Tibial artery (tissue), 4 donors: ENCODE data around the gene TRIOBP.

ENCODE experiments used
- DNase-seq, 2 donors: peaks; one replicate each; pipeline ENCODE4 v3.0.0-alpha.2; 2019
- H3K27ac ChIP-seq, 2 donors: fragments of 200-600 bp; sonication (generic) in 1 of 2; 1 replicate in 1 of 2; 2 replicates in 1 of 2; pipeline ENCODE4 v1.5.1; 2018 to 2019; ENCODE audit warnings: mild to moderate bottlenecking in 1 of 2
- H3K27me3 ChIP-seq, 2 donors: fragments of 200-600 bp; sonication (generic) in 1 of 2; one replicate each; pipeline versions ENCODE4 v1.5.1 to v1.6.0; 2016 to 2019
- H3K36me3 ChIP-seq, 3 donors: fragments of 200-600 bp; sonication (generic) in 2 of 3; one replicate each; pipeline ENCODE4 v1.5.1; 2016 to 2019; ENCODE audit warnings: mild to moderate bottlenecking in 2 of 3
- H3K4me1 ChIP-seq, 4 donors: fragments of 200-600 bp; sonication (generic) in 2 of 4; 1 replicate in 3 of 4; 2 replicates in 1 of 4; pipeline ENCODE4 v1.5.1; 2016 to 2019
- H3K4me3 ChIP-seq, 2 donors: fragments of 200-600 bp; sonication (generic) in 1 of 2; 1 replicate in 1 of 2; 2 replicates in 1 of 2; pipeline ENCODE4 v1.5.1; 2018 to 2019; ENCODE audit warnings: mild to moderate bottlenecking in 2 of 2
- H3K9me3 ChIP-seq, 3 donors: fragments of 200-600 bp; sonication (generic) in 1 of 3; one replicate each; pipeline ENCODE4 v1.5.1; 2016 to 2019
- intact Hi-C: fragments of 100-400 bp; cut with DNase I; formaldehyde crosslinking; loops from one replicate; pipeline ENCODE4 v1.15.0; 2023; ENCODE audit warnings: low total_unique reads
- TF ChIP-seq, protein P1 (sequence below), 2 experiments: fragments of 200-600 bp in 1 of 2; fragments of 450-650 bp in 1 of 2; IDR thresholded peaks; one replicate each; pipeline ENCODE4 v1.5.1; 2017 to 2019; ENCODE audit warnings: antibody characterized with exemption in 2 of 2, mild to moderate bottlenecking in 1 of 2, moderate library complexity in 1 of 2

TRIOBP gene

GRCh38 chr22:37746366-37747079 is 49.7 kb downstream of the TRIOBP start:
- peaks cover 5 to 55% (median 49%) of the 10 kb centered on the region in 4 donors for H3K4me1 ChIP-seq
- H3K4me3 ChIP-seq = peak overlapping the region; percentile 98 to 100
- TF ChIP-seq, protein P1, sequence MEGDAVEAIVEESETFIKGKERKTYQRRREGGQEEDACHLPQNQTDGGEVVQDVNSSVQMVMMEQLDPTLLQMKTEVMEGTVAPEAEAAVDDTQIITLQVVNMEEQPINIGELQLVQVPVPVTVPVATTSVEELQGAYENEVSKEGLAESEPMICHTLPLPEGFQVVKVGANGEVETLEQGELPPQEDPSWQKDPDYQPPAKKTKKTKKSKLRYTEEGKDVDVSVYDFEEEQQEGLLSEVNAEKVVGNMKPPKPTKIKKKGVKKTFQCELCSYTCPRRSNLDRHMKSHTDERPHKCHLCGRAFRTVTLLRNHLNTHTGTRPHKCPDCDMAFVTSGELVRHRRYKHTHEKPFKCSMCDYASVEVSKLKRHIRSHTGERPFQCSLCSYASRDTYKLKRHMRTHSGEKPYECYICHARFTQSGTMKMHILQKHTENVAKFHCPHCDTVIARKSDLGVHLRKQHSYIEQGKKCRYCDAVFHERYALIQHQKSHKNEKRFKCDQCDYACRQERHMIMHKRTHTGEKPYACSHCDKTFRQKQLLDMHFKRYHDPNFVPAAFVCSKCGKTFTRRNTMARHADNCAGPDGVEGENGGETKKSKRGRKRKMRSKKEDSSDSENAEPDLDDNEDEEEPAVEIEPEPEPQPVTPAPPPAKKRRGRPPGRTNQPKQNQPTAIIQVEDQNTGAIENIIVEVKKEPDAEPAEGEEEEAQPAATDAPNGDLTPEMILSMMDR (IDR thresholded peaks at IDR 0.05) = no peak
- DNase-seq = no peak
- H3K9me3 ChIP-seq = no peaks in the 10 kb centered on the region
- H3K27ac ChIP-seq = peak overlapping the region; percentile 89 to 95
- H3K36me3 ChIP-seq = no peaks in the 10 kb centered on the region
- H3K27me3 ChIP-seq = no peaks in the 10 kb centered on the region
- intact Hi-C loops = no loop called here

DNA sequence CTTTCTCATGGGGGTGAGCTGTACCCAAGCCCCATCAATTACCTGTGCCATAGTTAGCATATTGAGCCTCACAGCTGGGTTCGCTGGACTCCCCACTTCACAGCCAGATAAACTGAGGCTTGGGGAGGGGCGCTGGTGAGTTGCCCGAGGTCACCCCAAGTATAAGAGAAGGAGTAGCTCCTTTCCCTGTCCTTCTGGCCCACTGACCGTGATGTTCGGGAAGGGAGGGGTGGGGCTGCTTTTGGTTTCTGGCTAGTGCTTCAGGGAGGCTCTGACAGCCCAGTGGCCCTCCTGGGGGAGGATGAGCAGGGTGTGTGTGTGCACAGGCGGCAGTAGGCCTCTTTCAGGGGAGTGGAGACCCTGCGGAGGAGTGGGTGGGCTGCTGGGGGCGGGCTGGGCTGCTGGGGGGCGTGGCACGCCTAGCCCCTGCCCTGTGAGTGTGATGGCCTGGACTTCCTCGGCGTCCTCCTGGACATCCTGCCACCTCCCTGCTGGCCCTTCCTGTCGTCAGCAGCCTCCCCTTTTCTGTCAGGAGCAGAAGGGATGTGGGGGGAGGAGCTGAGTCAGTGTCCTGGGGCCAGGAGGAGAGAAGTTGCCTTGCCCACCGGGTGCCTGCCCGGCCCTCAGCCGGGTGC is 50.3 kb downstream of the TRIOBP start:
- no peaks in the 10 kb centered on the region for H3K9me3 ChIP-seq
- H3K27me3 ChIP-seq = no peaks in the 10 kb centered on the region
- peak overlapping the region; percentile 89 to 95 for H3K27ac ChIP-seq
- H3K4me3 ChIP-seq = peak overlapping the region; percentile 98 to 100
- no peaks in the 10 kb centered on the region for H3K36me3 ChIP-seq
- TF ChIP-seq, protein P1 (IDR thresholded peaks at IDR 0.05) = no peak
- peaks cover 9 to 60% (median 54%) of the 10 kb centered on the region in 4 donors for H3K4me1 ChIP-seq
- DNase-seq = peak in 1 of 2 donors; percentile 53
- intact Hi-C loops = no loop called here

- DNase-seq = no peak
- no peaks in the 10 kb centered on the region for H3K9me3 ChIP-seq
- H3K4me3 ChIP-seq = peak overlapping the region; percentile 98 to 100
- intact Hi-C loops = no loop called here
- peak overlapping the region; percentile 89 to 95 for H3K27ac ChIP-seq
- no peaks in the 10 kb centered on the region for H3K27me3 ChIP-seq
- H3K36me3 ChIP-seq = no peaks in the 10 kb centered on the region
- TF ChIP-seq, protein P1 (IDR thresholded peaks at IDR 0.05) = no peak
- H3K4me1 ChIP-seq = peaks cover 12 to 65% (median 59%) of the 10 kb centered on the region in 4 donors
These were observed 50.9 kb downstream of the TRIOBP start for GRCh38 chr22:37747715-37748100.

DNA sequence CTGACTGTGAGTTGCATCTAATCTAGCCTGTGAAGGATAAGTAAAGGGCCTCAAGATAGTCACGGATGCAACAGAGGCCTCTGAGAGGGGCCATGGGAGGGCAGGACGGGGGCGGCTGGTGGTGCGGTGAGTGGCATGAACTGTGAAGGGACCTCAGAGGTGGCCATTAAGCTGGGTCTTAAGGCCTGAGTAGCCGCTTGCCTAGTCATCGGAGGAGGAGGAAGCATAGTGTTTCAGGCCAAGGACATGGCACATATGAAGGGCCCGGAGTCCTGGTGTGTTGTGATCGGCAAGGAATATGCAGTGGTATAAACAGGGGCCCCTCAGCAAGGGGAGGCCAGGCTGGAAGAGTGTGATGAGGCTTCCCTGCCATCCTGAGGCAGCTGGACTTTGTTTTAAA is 51.8 kb downstream of the TRIOBP start:
- no peak for DNase-seq

GRCh38 chr22:37749226-37749625 is 52.4 kb downstream of the TRIOBP start:
- H3K4me3 ChIP-seq = no peak overlapping the region
- no peaks in the 10 kb centered on the region for H3K27me3 ChIP-seq
- no peak for DNase-seq
- H3K36me3 ChIP-seq = peaks cover 0 to 6% (median under 1%) of the 10 kb centered on the region in 3 donors
- H3K9me3 ChIP-seq = no peaks in the 10 kb centered on the region
- H3K4me1 ChIP-seq = peaks cover 15 to 79% (median 70%) of the 10 kb centered on the region in 4 donors
- TF ChIP-seq, protein P1 (IDR thresholded peaks at IDR 0.05) = no peak
- intact Hi-C loops = no loop called here
- no peak overlapping the region for H3K27ac ChIP-seq

More for the DNA sequence above, 51.8 kb downstream of the TRIOBP start:
- Histone ChIP-seq H3K27ac (peak overlapping the region in 1 of 2 donors; percentile 95), H3K27me3 (no peaks in the 10 kb centered on the region), H3K36me3 (peaks cover 0 to under 1% (median 0%) of the 10 kb centered on the region in 3 donors), H3K4me1 (peaks cover 15 to 74% (median 66%) of the 10 kb centered on the region in 4 donors), H3K9me3 (no peaks in the 10 kb centered on the region), H3K4me3 (no peak overlapping the region)
- TF ChIP-seq, protein P1 (IDR thresholded peaks at IDR 0.05) = no peak
- intact Hi-C loops = no loop called here
